Caco-2 (cell line): ENCODE measurements around the gene DDX42. TPM values are rescaled to one million over a fixed set of nuclear protein-coding genes. Genes with fewer than 3 reads are reported as not detected.
A peak's percentile ranks its signal among the peaks of the same experiment; 100 is the strongest.
"Not testable (repeated sequence)": the region's sequence is repeated elsewhere in the genome, so short reads cannot be mapped to it uniquely, and the experiment has no call there.

Experiments
- BruUV-seq: library from RNA; stranded (reverse); fragments of 400-500 nt; replicated peaks from 2 replicates; lab custom pipeline; 2021; lab: Mats Ljungman, UMichigan
- CTCF ChIA-PET: fragments of 300-600 bp; sonication (Branson Sonifier 250); formaldehyde crosslinking; loops from one replicate; lab custom pipeline; 2022; ENCODE audit warnings: antibody characterized with exemption; lab: Charles Lee
- POLR2A ChIA-PET: fragments of 300-600 bp; sonication (Branson Sonifier 250); formaldehyde crosslinking; loops from one replicate; lab custom pipeline; 2022; ENCODE audit warnings: antibody characterized with exemption; lab: Charles Lee
- DNase-seq, 2 experiments: peaks; one replicate each; pipeline versions ENCODE4 v3.0.0 to v3.0.0-alpha.2; 2020 to 2022
- H3K27me3 ChIP-seq: replicated peaks from 2 replicates; pipeline ENCODE4 v1.6.0; 2011; ENCODE audit warnings: low read length; ENCODE audit not compliant: control insufficient read depth, insufficient read depth
- H3K36me3 ChIP-seq: 2 replicates; pipeline ENCODE4 v1.5.1; 2011; ENCODE audit warnings: low read length; ENCODE audit not compliant: control insufficient read depth, insufficient read depth
- H3K4me1 ChIP-seq: fragments of 250-450 bp; sonication (Bioruptor Pico); 2 replicates; pipeline ENCODE4 v1.5.1; 2020; ENCODE audit warnings: mild to moderate bottlenecking
- H3K4me3 ChIP-seq: 2 replicates; pipeline ENCODE4 v1.5.1; 2011; ENCODE audit warnings: low read depth, mild to moderate bottlenecking, control low read depth, low read length
- H3K9me3 ChIP-seq: fragments of 250-450 bp; sonication (Bioruptor Pico); 2 replicates; pipeline ENCODE4 v1.5.1; 2020; ENCODE audit warnings: mild to moderate bottlenecking, moderate library complexity
- H3K27ac Mint-ChIP-seq: one replicate; pipeline ENCODE4 v1.8.0; 2022; ENCODE audit warnings: mixed read lengths; ENCODE audit not compliant: unreplicated experiment
- H3K27me3 Mint-ChIP-seq: one replicate; pipeline ENCODE4 v1.8.0; 2022; ENCODE audit warnings: mixed read lengths; ENCODE audit not compliant: insufficient read depth, unreplicated experiment
- H3K36me3 Mint-ChIP-seq: one replicate; pipeline ENCODE4 v1.8.0; 2022; ENCODE audit warnings: mild to moderate bottlenecking, mixed read lengths; ENCODE audit not compliant: insufficient read depth, unreplicated experiment
- H3K4me1 Mint-ChIP-seq: one replicate; pipeline ENCODE4 v1.8.0; 2022; ENCODE audit warnings: low read depth, mixed read lengths; ENCODE audit not compliant: unreplicated experiment
- H3K4me3 Mint-ChIP-seq: one replicate; pipeline ENCODE4 v1.8.0; 2022; ENCODE audit warnings: mild to moderate bottlenecking, moderate library complexity, mixed read lengths; ENCODE audit not compliant: unreplicated experiment
- H3K9me3 Mint-ChIP-seq: one replicate; pipeline ENCODE4 v1.8.0; 2022; ENCODE audit warnings: mixed read lengths; ENCODE audit not compliant: unreplicated experiment
- intact Hi-C: fragments of 100-400 bp; cut with micrococcal nuclease; formaldehyde crosslinking; loops from one replicate; pipeline ENCODE4 v1.10.0; 2022; ENCODE audit not compliant: unreplicated experiment
- total RNA-seq: library from RNA; stranded (reverse); gene quantifications from 2 replicates; pipeline ENCODE4 v1.2.3, GENCODE V29; 2022
- TF ChIP-seq, protein P1 (sequence below), 2 experiments: fragments of 200-600 bp in 1 of 2; IDR thresholded peaks; 1 replicate in 1 of 2; 2 replicates in 1 of 2; pipeline versions ENCODE4 v1.5.1 to v1.8.0; 2011 to 2022; ENCODE audit warnings: antibody characterized with exemption in 1 of 2, control low read depth in 1 of 2, inconsistent platforms in 1 of 2, low read depth in 1 of 2, low read length in 1 of 2, mild to moderate bottlenecking in 1 of 2, moderate library complexity in 1 of 2; ENCODE audit not compliant: insufficient read depth in 1 of 2, severe bottlenecking in 1 of 2, unreplicated experiment in 1 of 2

Gene DDX42
- total RNA-seq, 1 experiment from 2014 or later: 183 TPM

DNA sequence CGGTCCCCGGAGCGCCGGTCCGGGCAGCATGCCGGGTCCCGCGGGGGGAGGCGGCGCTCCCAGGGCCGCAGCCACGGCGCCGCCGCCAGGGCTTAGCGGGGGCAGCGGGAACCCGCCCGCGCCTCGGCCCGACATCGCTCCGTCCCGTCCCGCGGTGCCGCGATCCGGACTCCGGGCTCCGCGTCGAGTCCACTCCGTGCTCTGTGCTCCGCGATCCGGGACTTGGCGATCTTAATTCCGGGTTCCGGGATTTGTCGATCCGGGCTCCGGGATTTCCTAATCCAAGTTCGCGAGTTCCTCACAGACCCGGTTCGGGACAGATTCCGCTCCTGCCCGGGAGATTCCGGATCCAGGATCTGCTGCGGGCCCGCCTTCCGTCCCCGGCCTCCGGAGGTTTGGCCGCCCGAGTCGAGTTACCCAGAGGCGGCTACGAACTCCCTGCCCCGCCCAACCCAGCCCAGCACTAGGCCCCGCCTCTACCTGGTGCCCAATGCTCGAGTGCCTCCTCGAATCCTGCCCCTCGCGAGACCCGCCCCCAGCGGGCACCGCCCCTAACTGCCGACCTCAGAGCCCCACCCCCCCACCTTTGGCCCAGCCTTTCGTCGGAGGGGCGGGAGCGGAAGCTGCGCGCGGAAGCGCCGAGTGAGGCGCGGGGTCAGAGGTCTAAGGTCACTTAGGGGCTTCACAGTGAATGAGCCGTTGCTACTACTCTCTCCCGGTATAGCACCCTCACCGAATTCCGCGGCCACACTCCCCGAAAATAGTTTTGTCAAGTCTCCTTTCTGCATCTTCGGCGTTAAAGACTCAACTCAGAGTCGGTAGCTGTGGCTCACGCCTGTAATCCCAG, 68.8 kb downstream of the DDX42 start, which contains the start of gene SMARCD2:
SMARCD2 (minus strand) TSS at position 146 of the 847 bp plus-strand sequence; CDS start at position 135, 11 bp downstream.
- Histone ChIP-seq H3K9me3 (no peaks in the 10 kb centered on the region), H3K36me3 (peaks cover 5% of the 10 kb centered on the region), H3K4me1 (peaks cover 15% of the 10 kb centered on the region), H3K4me3 (peak within 1 kb of the TSS; percentile 95), H3K27me3 (no peaks in the 10 kb centered on the region)
- intact Hi-C loops: loop anchor here (1.0 to 10.0 kb wide), 3 partner anchors 15 to 218 kb away; partner anchors contain the start of genes DDX42, FTSJ3, MAP3K3 and PSMC5
- H3K27me3 Mint-ChIP-seq: no peaks in the 10 kb centered on the region
- H3K36me3 Mint-ChIP-seq: peaks cover 32% of the 10 kb centered on the region
- H3K27ac Mint-ChIP-seq: peak within 1 kb of the TSS; percentile 87
- H3K9me3 Mint-ChIP-seq: no peaks in the 10 kb centered on the region
- peak; percentile 99 for DNase-seq
- H3K4me3 Mint-ChIP-seq: peak within 1 kb of the TSS; percentile 99
- CTCF ChIA-PET: interaction anchor here (0.8 to 1.0 kb wide), 2 partner anchors 8 to 50 kb away, joined by 3 read pairs; no protein-coding TSS in a partner anchor
- TF ChIP-seq, protein P1, sequence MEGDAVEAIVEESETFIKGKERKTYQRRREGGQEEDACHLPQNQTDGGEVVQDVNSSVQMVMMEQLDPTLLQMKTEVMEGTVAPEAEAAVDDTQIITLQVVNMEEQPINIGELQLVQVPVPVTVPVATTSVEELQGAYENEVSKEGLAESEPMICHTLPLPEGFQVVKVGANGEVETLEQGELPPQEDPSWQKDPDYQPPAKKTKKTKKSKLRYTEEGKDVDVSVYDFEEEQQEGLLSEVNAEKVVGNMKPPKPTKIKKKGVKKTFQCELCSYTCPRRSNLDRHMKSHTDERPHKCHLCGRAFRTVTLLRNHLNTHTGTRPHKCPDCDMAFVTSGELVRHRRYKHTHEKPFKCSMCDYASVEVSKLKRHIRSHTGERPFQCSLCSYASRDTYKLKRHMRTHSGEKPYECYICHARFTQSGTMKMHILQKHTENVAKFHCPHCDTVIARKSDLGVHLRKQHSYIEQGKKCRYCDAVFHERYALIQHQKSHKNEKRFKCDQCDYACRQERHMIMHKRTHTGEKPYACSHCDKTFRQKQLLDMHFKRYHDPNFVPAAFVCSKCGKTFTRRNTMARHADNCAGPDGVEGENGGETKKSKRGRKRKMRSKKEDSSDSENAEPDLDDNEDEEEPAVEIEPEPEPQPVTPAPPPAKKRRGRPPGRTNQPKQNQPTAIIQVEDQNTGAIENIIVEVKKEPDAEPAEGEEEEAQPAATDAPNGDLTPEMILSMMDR (IDR thresholded peaks at IDR 0.05; ENCODE audit: insufficient read depth in 1 of 2, low read depth in 1 of 2, low read length in 1 of 2, severe bottlenecking in 1 of 2, unreplicated experiment in 1 of 2): no peak
- H3K4me1 Mint-ChIP-seq: peaks cover 28% of the 10 kb centered on the region
- BruUV-seq: TSS peak; percentile 31
- POLR2A ChIA-PET: interaction anchor here (0.7 to 1.5 kb wide), 3 partner anchors 16 to 101 kb away, joined by 3 to 18 read pairs (median 3); partner anchors contain the start of genes CCDC47 and DDX42

GRCh38 chr17:63843387-63843888, 69.5 kb downstream of the DDX42 start:
- not testable (repeated sequence) for H3K27me3 ChIP-seq, H3K9me3 Mint-ChIP-seq, H3K36me3 ChIP-seq, H3K27me3 Mint-ChIP-seq, DNase-seq, H3K9me3 ChIP-seq
- Histone ChIP-seq H3K4me3 (peak overlapping the region; percentile 95), H3K4me1 (peaks cover 17% of the 10 kb centered on the region)
- POLR2A ChIA-PET: interaction anchor here (0.7 to 1.5 kb wide), 4 partner anchors 17 to 101 kb away, joined by 3 to 18 read pairs (median 4); partner anchors contain the start of genes CCDC47 and DDX42
- BruUV-seq: TSS peak; percentile 89
- H3K27ac Mint-ChIP-seq: peak overlapping the region; percentile 87
- H3K36me3 Mint-ChIP-seq: peaks cover 37% of the 10 kb centered on the region
- H3K4me1 Mint-ChIP-seq: peaks cover 33% of the 10 kb centered on the region
- H3K4me3 Mint-ChIP-seq: peak overlapping the region; percentile 99
- CTCF ChIA-PET: interaction anchor here (0.8 to 1.0 kb wide), 2 partner anchors 9 to 49 kb away, joined by 3 read pairs; no protein-coding TSS in a partner anchor
- intact Hi-C loops: loop anchor here (2.0 to 10.0 kb wide), 2 partner anchors 69 to 219 kb away; partner anchors contain the start of genes DDX42 and MAP3K3

GRCh38 chr17:63843910-63844677, 70.1 kb downstream of the DDX42 start:
- Mint-ChIP-seq H3K27ac (peak overlapping the region; percentile 87), H3K4me1 (peaks cover 27% of the 10 kb centered on the region), H3K36me3 (peaks cover 37% of the 10 kb centered on the region), H3K4me3 (peak overlapping the region; percentile 99), H3K9me3 (no peaks in the 10 kb centered on the region), H3K27me3 (no peaks in the 10 kb centered on the region)
- DNase-seq: no peak
- intact Hi-C loops: loop anchor here (2.0 to 10.0 kb wide), 2 partner anchors 69 to 219 kb away; partner anchors contain the start of genes DDX42 and MAP3K3
- peaks cover 3% of the 10 kb centered on the region for H3K36me3 ChIP-seq
- H3K4me1 ChIP-seq: peaks cover 18% of the 10 kb centered on the region
- ChIA-PET CTCF (interaction anchor here (0.8 kb wide), 1 partner anchor 49 kb away, joined by 3 read pairs; no protein-coding TSS in a partner anchor), POLR2A (interaction anchor here (0.7 to 1.5 kb wide), 3 partner anchors 27 to 102 kb away, joined by 3 to 18 read pairs (median 5); partner anchors contain the start of genes CCDC47 and DDX42)
- H3K27me3 ChIP-seq: no peaks in the 10 kb centered on the region
- H3K4me3 ChIP-seq: peak overlapping the region; percentile 5; the same call in 1 of the 2 replicates
- no peaks in the 10 kb centered on the region for H3K9me3 ChIP-seq
- TF ChIP-seq, protein P1 (IDR thresholded peaks at IDR 0.05; ENCODE audit: insufficient read depth in 1 of 2, low read depth in 1 of 2, low read length in 1 of 2, severe bottlenecking in 1 of 2, unreplicated experiment in 1 of 2): no peak
- BruUV-seq: no TSS peak
